Smooth muscle cell (in vitro differentiated cells): ENCODE data around the gene DNAJC13. TPM values are rescaled to one million over a fixed set of nuclear protein-coding genes. Genes with fewer than 3 reads are reported as not detected.

Source experiments
- DNase-seq: peaks from one replicate; lab custom pipeline; 2025; ENCODE audit not compliant: unreplicated experiment; lab: John Stamatoyannopoulos, UW
- H2AFZ ChIP-seq: fragments of 200-600 bp; sonication (generic); 2 replicates; pipeline ENCODE4 v1.6.0; 2016; ENCODE audit warnings: antibody characterized with exemption, low read depth, mild to moderate bottlenecking
- H3F3A ChIP-seq: fragments of 200-600 bp; sonication (generic); 2 replicates; pipeline ENCODE4 v1.6.0; 2017; ENCODE audit warnings: antibody characterized with exemption, low read depth
- H3K27ac ChIP-seq: fragments of 200-600 bp; sonication (generic); 2 replicates; pipeline ENCODE4 v1.5.1; 2016; ENCODE audit warnings: low read depth, mild to moderate bottlenecking
- H3K27me3 ChIP-seq: fragments of 200-600 bp; sonication (generic); 2 replicates; pipeline ENCODE4 v1.6.1; 2016; ENCODE audit warnings: low read depth, mild to moderate bottlenecking
- H3K36me3 ChIP-seq: fragments of 200-600 bp; sonication (generic); 2 replicates; pipeline ENCODE4 v1.5.1; 2016; ENCODE audit warnings: low read depth
- H3K4me1 ChIP-seq: fragments of 200-600 bp; sonication (generic); 2 replicates; pipeline ENCODE4 v1.5.1; 2016; ENCODE audit warnings: low read depth
- H3K4me2 ChIP-seq: fragments of 200-600 bp; sonication (generic); 2 replicates; pipeline ENCODE4 v1.6.0; 2016; ENCODE audit warnings: mild to moderate bottlenecking
- H3K4me3 ChIP-seq: fragments of 200-600 bp; sonication (generic); 2 replicates; pipeline ENCODE4 v1.5.1; 2016; ENCODE audit warnings: mild to moderate bottlenecking
- H3K79me2 ChIP-seq: fragments of 200-600 bp; sonication (generic); 2 replicates; pipeline ENCODE4 v1.6.0; 2016; ENCODE audit warnings: low read depth, mild to moderate bottlenecking
- H3K9ac ChIP-seq: fragments of 200-600 bp; sonication (generic); 2 replicates; pipeline ENCODE4 v1.6.0; 2016; ENCODE audit warnings: low read depth
- H3K9me3 ChIP-seq: fragments of 200-600 bp; sonication (generic); replicated peaks from 2 replicates; pipeline ENCODE4 v1.5.1; 2016; ENCODE audit warnings: low read depth
- H4K20me1 ChIP-seq: fragments of 200-600 bp; sonication (generic); 2 replicates; pipeline ENCODE4 v1.6.0; 2016; ENCODE audit warnings: low read depth
- CTCF ChIP-seq: fragments of 200-600 bp; sonication (generic); IDR thresholded peaks from 2 replicates; pipeline ENCODE4 v1.5.1; 2017; ENCODE audit warnings: borderline replicate concordance, mild to moderate bottlenecking, antibody characterized with exemption; ENCODE audit not compliant: insufficient read depth, poor library complexity, severe bottlenecking
- WGBS: methylation state at CpG from one replicate; pipeline ENCODE4 v1.1.7; 2016; ENCODE audit warnings: low lambda C conversion rate; 5-methylcytosine and 5-hydroxymethylcytosine counted together
- polyA plus RNA-seq: library from polyadenylated mRNA; unstranded; fragments of >200 nt; fragmentation: Nextera tagmentation; extraction: Ambion mirVana; gene quantifications from 2 replicates; pipeline ENCODE4 v1.2.1, GENCODE V29; 2016
- total RNA-seq: library from RNA; depleted of rRNA; stranded (reverse); fragments of >200 nt; gene quantifications from 2 replicates; pipeline ENCODE4 v1.2.3, GENCODE V29; 2014

DNAJC13 gene
- total and polyA plus RNA-seq, 2 experiments from 2014 or later = 11.1 to 47.9 TPM

- no peaks in the 10 kb centered on the region for H3K79me2 ChIP-seq
- no peak for DNase-seq
- no peak overlapping the region for H3K27ac ChIP-seq
- no peak overlapping the region for H2AFZ ChIP-seq
- H4K20me1 ChIP-seq = no peaks in the 10 kb centered on the region
- H3K36me3 ChIP-seq = peaks cover 57% of the 10 kb centered on the region
- H3K4me2 ChIP-seq = no peak overlapping the region
- H3K9me3 ChIP-seq = no peaks in the 10 kb centered on the region
- H3K4me3 ChIP-seq = no peak overlapping the region
- no peaks in the 10 kb centered on the region for H3K4me1 ChIP-seq
- H3K27me3 ChIP-seq = no peaks in the 10 kb centered on the region
- H3F3A ChIP-seq = no peaks in the 10 kb centered on the region
- no peak for TF ChIP-seq CTCF
- 99% methylated on average over 3 of the region's 3 CpGs for WGBS
- H3K9ac ChIP-seq = no peak overlapping the region
Observed at GRCh38 chr3:132499071-132499470, 81.8 kb downstream of the DNAJC13 start.

GRCh38 chr3:132503559-132503958, 86.3 kb downstream of the DNAJC13 start:
- H3K27me3 ChIP-seq = no peaks in the 10 kb centered on the region
- H3K9me3 ChIP-seq = no peaks in the 10 kb centered on the region
- H3K4me1 ChIP-seq = no peaks in the 10 kb centered on the region
- no peak overlapping the region for H3K4me2 ChIP-seq
- no peaks in the 10 kb centered on the region for H3K79me2 ChIP-seq
- no peak overlapping the region for H2AFZ ChIP-seq
- H3K36me3 ChIP-seq = peaks cover 56% of the 10 kb centered on the region
- WGBS = 93% methylated on average over 1 of the region's 1 CpG
- H3K9ac ChIP-seq = no peak overlapping the region
- H4K20me1 ChIP-seq = no peaks in the 10 kb centered on the region
- H3K4me3 ChIP-seq = no peak overlapping the region
- no peak overlapping the region for H3K27ac ChIP-seq
- TF ChIP-seq CTCF = no peak
- no peak for DNase-seq
- no peaks in the 10 kb centered on the region for H3F3A ChIP-seq

- H3K79me2 ChIP-seq = no peaks in the 10 kb centered on the region
- no peaks in the 10 kb centered on the region for H3F3A ChIP-seq
- H3K36me3 ChIP-seq = peaks cover 55% of the 10 kb centered on the region
- H2AFZ ChIP-seq = no peak overlapping the region
- no peaks in the 10 kb centered on the region for H3K9me3 ChIP-seq
- H3K4me2 ChIP-seq = no peak overlapping the region
- H3K4me3 ChIP-seq = no peak overlapping the region
- no peak for TF ChIP-seq CTCF
- no peak for DNase-seq
- H4K20me1 ChIP-seq = no peaks in the 10 kb centered on the region
- H3K9ac ChIP-seq = no peak overlapping the region
- no peak overlapping the region for H3K27ac ChIP-seq
- H3K4me1 ChIP-seq = no peaks in the 10 kb centered on the region
- no peaks in the 10 kb centered on the region for H3K27me3 ChIP-seq
Observed at GRCh38 chr3:132504375-132504933, 87.2 kb downstream of the DNAJC13 start.

- H3K9ac ChIP-seq = no peak overlapping the region
- H3K79me2 ChIP-seq = no peaks in the 10 kb centered on the region
- WGBS = 94% methylated on average over 4 of the region's 4 CpGs
- no peaks in the 10 kb centered on the region for H3K4me1 ChIP-seq
- peaks cover 40% of the 10 kb centered on the region for H3K36me3 ChIP-seq
- no peaks in the 10 kb centered on the region for H3K27me3 ChIP-seq
- H4K20me1 ChIP-seq = no peaks in the 10 kb centered on the region
- H2AFZ ChIP-seq = no peak overlapping the region
- no peak for TF ChIP-seq CTCF
- no peak overlapping the region for H3K4me3 ChIP-seq
- H3K4me2 ChIP-seq = no peak overlapping the region
- DNase-seq = no peak
- H3F3A ChIP-seq = no peaks in the 10 kb centered on the region
- H3K27ac ChIP-seq = no peak overlapping the region
- H3K9me3 ChIP-seq = no peaks in the 10 kb centered on the region
Observed at GRCh38 chr3:132507657-132508056, 90.4 kb downstream of the DNAJC13 start.
